ENCODE measurements around the gene MEP1A.

GRCh38 chr6:46848684-46849360 is 55.6 kb downstream of the MEP1A start:
- TF ChIP-seq CTCF (IDR thresholded peaks at IDR 0.05) = peak; percentile 93 to 98 (median 97)
- TF ChIP-seq POLR2A (IDR thresholded peaks at IDR 0.05) = no peak

Measured in right lobe of liver (tissue), 4 donors.